T47D (cell line): ENCODE data around the gene CHD6.
A peak's percentile ranks its signal among the peaks of the same experiment; 100 is the strongest.

Source experiments
- DNase-seq, 2 experiments: peaks; one replicate each; pipeline versions ENCODE4 v3.0.0 to v3.0.0-alpha.2; 2011 to 2012; ENCODE audit warnings: low read depth in 1 of 2, low spot score in 1 of 2
- JUND ChIP-seq: IDR thresholded peaks from 2 replicates; pipeline ENCODE4 v1.6.1; 2012; ENCODE audit warnings: low read depth
- in situ Hi-C: cut with HindIII; loops from 2 replicates; pipeline ENCODE4 v1.10.0; 2016; ENCODE audit warnings: low sequenced_read_pairs, low pct_unique_long_range_greater_than_20kb

Gene CHD6

GRCh38 chr20:41632896-41633295 lies 14.7 kb upstream of the CHD6 start:
- in situ Hi-C loops = no loop called here
- no peak for TF ChIP-seq JUND
- no peak for DNase-seq

GRCh38 chr20:41631826-41632225 lies 13.6 kb upstream of the CHD6 start:
- no peak for TF ChIP-seq JUND
- in situ Hi-C loops = no loop called here
- no peak for DNase-seq

- DNase-seq = peak in 1 of 2 experiments; percentile 68
- no peak for TF ChIP-seq JUND
- in situ Hi-C loops = no loop called here
Measured at GRCh38 chr20:41630846-41631245, 12.7 kb upstream of the CHD6 start.

- in situ Hi-C loops = no loop called here
- no peak for TF ChIP-seq JUND
Measured at GRCh38 chr20:41627611-41628244, 9.6 kb upstream of the CHD6 start.

GRCh38 chr20:41627001-41627495 lies 8.9 kb upstream of the CHD6 start:
- in situ Hi-C loops = no loop called here
- no peak for DNase-seq
- TF ChIP-seq JUND = no peak

More at GRCh38 chr20:41627611-41628244, 9.6 kb upstream of the CHD6 start:
- DNase-seq = no peak

GRCh38 chr20:41623625-41624375 lies 5.6 kb upstream of the CHD6 start:
- in situ Hi-C loops = no loop called here
- TF ChIP-seq JUND = no peak
- DNase-seq = no peak

GRCh38 chr20:41622584-41622983 lies 4.4 kb upstream of the CHD6 start:
- TF ChIP-seq JUND = no peak
- in situ Hi-C loops = no loop called here
- no peak for DNase-seq

GRCh38 chr20:41621971-41622370 lies 3.8 kb upstream of the CHD6 start:
- DNase-seq = no peak
- in situ Hi-C loops = no loop called here
- no peak for TF ChIP-seq JUND

GRCh38 chr20:41621421-41621820 lies 3.2 kb upstream of the CHD6 start:
- TF ChIP-seq JUND = no peak
- no peak for DNase-seq
- in situ Hi-C loops = no loop called here

- DNase-seq = no peak
- no peak for TF ChIP-seq JUND
- in situ Hi-C loops = no loop called here
Measured at GRCh38 chr20:41619360-41620100, 1.4 kb upstream of the CHD6 start.

GRCh38 chr20:41618807-41619311 lies 682 bp upstream of the CHD6 start:
- TF ChIP-seq JUND = no peak
- peak in 1 of 2 experiments; percentile 44 for DNase-seq
- in situ Hi-C loops = no loop called here

- DNase-seq = peak in 1 of 2 experiments; percentile 31
- in situ Hi-C loops = no loop called here
- no peak for TF ChIP-seq JUND
Measured at GRCh38 chr20:41617059-41617901, 897 bp downstream of the CHD6 start.
